NCI-H128 (cell line): Measurements from ENCODE around the gene BAX.

Experiments
- DNase-seq: peaks from one replicate; lab custom pipeline; 2025; ENCODE audit not compliant: unreplicated experiment; lab: John Stamatoyannopoulos, UW

Gene BAX

GRCh38 chr19:48928164-48929025 lies 26.3 kb upstream of the BAX start:
- DNase-seq, result no peak

- DNase-seq, result peak; percentile 95
Observed at GRCh38 chr19:48933382-48933932, 21.2 kb upstream of the BAX start, which contains the start of gene DHDH. TSS of gene DHDH (plus strand) at chr19:48933699. CDS start at chr19:48933722, 23 bp downstream.

GRCh38 chr19:48934837-48935236 lies 19.8 kb upstream of the BAX start:
- DNase-seq, result no peak

- no peak for DNase-seq
Observed at GRCh38 chr19:48935864-48936263, 18.8 kb upstream of the BAX start.

- DNase-seq, result no peak
Observed at GRCh38 chr19:48938256-48938655, 16.4 kb upstream of the BAX start.

- no peak for DNase-seq
Observed at GRCh38 chr19:48940902-48941301, 13.8 kb upstream of the BAX start.

- DNase-seq, result no peak
Observed at GRCh38 chr19:48943081-48943480, 11.6 kb upstream of the BAX start.

GRCh38 chr19:48945415-48945814 lies 9.3 kb upstream of the BAX start:
- no peak for DNase-seq

- DNase-seq, result no peak
Observed at GRCh38 chr19:48945817-48946216, 8.9 kb upstream of the BAX start.

- no peak for DNase-seq
Observed at GRCh38 chr19:48946463-48947257, 8.0 kb upstream of the BAX start.

- DNase-seq, result no peak
Observed at GRCh38 chr19:48947258-48947542, 7.5 kb upstream of the BAX start.

GRCh38 chr19:48950159-48950558 lies 4.5 kb upstream of the BAX start:
- no peak for DNase-seq

- DNase-seq, result no peak
Observed at GRCh38 chr19:48950830-48951519, 3.7 kb upstream of the BAX start.

GRCh38 chr19:48953141-48953540 lies 1.5 kb upstream of the BAX start:
- DNase-seq, result no peak

- DNase-seq, result no peak
Observed at GRCh38 chr19:48953990-48954594, 583 bp upstream of the BAX start.

GRCh38 chr19:48955308-48955958 lies 758 bp downstream of the BAX start:
- no peak for DNase-seq

- DNase-seq, result no peak
Observed at GRCh38 chr19:48958006-48958405, 3.3 kb downstream of the BAX start.

- DNase-seq, result no peak
Observed at GRCh38 chr19:48959341-48960239, 4.9 kb downstream of the BAX start.

- no peak for DNase-seq
Observed at GRCh38 chr19:48961051-48961649, 6.5 kb downstream of the BAX start.
